Peyer's patch (tissue), 4 donors: ENCODE data around the gene OPCML. TPM values are rescaled to one million over a fixed set of nuclear protein-coding genes. Genes with fewer than 3 reads are reported as not detected.

Source experiments
- DNase-seq, 3 donors: peaks; one replicate each; pipeline ENCODE4 v3.0.0-alpha.2; 2017 to 2019
- H3K27ac ChIP-seq, 4 donors: fragments of 200-600 bp; sonication (generic); one replicate each; pipeline ENCODE4 v1.5.1; 2016 to 2019
- H3K27me3 ChIP-seq, 2 donors: fragments of 200-600 bp; sonication (generic); one replicate each; pipeline ENCODE4 v1.5.1; 2019
- H3K36me3 ChIP-seq, 3 donors: fragments of 200-600 bp; sonication (generic); one replicate each; pipeline ENCODE4 v1.5.1; 2016 to 2019
- H3K4me1 ChIP-seq, 4 donors: fragments of 200-600 bp; sonication (generic); one replicate each; pipeline ENCODE4 v1.5.1; 2016 to 2019
- H3K4me3 ChIP-seq, 4 donors: fragments of 200-600 bp; sonication (generic); 1 replicate in 3 of 4; 2 replicates in 1 of 4; pipeline ENCODE4 v1.5.1; 2016 to 2019; ENCODE audit warnings: mild to moderate bottlenecking in 1 of 4
- H3K9me3 ChIP-seq, 4 donors: fragments of 200-600 bp; sonication (generic); one replicate each; pipeline ENCODE4 v1.5.1; 2016 to 2019; ENCODE audit warnings: mild to moderate bottlenecking in 1 of 4
- POLR2A ChIP-seq, 2 donors: fragments of 450-650 bp; IDR thresholded peaks; one replicate each; pipeline ENCODE4 v1.5.1; 2017; ENCODE audit warnings: antibody characterized with exemption in 2 of 2, mild to moderate bottlenecking in 2 of 2, moderate library complexity in 2 of 2
- total RNA-seq, 4 donors: library from RNA; depleted of rRNA; stranded (reverse); fragments of >200 nt; gene quantifications; one replicate each; pipeline ENCODE4 v1.1.0, GENCODE V29; 2016
- TF ChIP-seq, protein P1 (sequence below), 6 experiments: fragments of 450-650 bp in 4 of 6; fragments of 200-600 bp in 2 of 6; sonication (generic) in 1 of 6; IDR thresholded peaks; one replicate each; pipeline ENCODE4 v1.5.1; 2017 to 2019; ENCODE audit warnings: antibody characterized with exemption in 6 of 6, mild to moderate bottlenecking in 3 of 6, moderate library complexity in 1 of 6

Gene OPCML
- total RNA-seq, 4 donors from 2014 or later, result not detected

GRCh38 chr11:132817387-132817786 lies 714.9 kb downstream of the OPCML start:
- no peaks in the 10 kb centered on the region for H3K27me3 ChIP-seq
- no peak overlapping the region for H3K27ac ChIP-seq
- no peak overlapping the region for H3K4me3 ChIP-seq

GRCh38 chr11:132814410-132814809 lies 717.9 kb downstream of the OPCML start:
- no peak for DNase-seq
- no peaks in the 10 kb centered on the region for H3K4me1 ChIP-seq
- no peaks in the 10 kb centered on the region for H3K27me3 ChIP-seq
- H3K9me3 ChIP-seq, result no peaks in the 10 kb centered on the region
- H3K4me3 ChIP-seq, result no peak overlapping the region
- no peak overlapping the region for H3K27ac ChIP-seq
- H3K36me3 ChIP-seq, result no peaks in the 10 kb centered on the region
- TF ChIP-seq, protein P1, sequence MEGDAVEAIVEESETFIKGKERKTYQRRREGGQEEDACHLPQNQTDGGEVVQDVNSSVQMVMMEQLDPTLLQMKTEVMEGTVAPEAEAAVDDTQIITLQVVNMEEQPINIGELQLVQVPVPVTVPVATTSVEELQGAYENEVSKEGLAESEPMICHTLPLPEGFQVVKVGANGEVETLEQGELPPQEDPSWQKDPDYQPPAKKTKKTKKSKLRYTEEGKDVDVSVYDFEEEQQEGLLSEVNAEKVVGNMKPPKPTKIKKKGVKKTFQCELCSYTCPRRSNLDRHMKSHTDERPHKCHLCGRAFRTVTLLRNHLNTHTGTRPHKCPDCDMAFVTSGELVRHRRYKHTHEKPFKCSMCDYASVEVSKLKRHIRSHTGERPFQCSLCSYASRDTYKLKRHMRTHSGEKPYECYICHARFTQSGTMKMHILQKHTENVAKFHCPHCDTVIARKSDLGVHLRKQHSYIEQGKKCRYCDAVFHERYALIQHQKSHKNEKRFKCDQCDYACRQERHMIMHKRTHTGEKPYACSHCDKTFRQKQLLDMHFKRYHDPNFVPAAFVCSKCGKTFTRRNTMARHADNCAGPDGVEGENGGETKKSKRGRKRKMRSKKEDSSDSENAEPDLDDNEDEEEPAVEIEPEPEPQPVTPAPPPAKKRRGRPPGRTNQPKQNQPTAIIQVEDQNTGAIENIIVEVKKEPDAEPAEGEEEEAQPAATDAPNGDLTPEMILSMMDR (IDR thresholded peaks at IDR 0.05), result no peak
- TF ChIP-seq POLR2A (IDR thresholded peaks at IDR 0.05), result no peak

More at GRCh38 chr11:132817387-132817786, 714.9 kb downstream of the OPCML start:
- Histone ChIP-seq H3K36me3 (no peaks in the 10 kb centered on the region), H3K4me1 (no peaks in the 10 kb centered on the region), H3K9me3 (no peaks in the 10 kb centered on the region)
- TF ChIP-seq, protein P1 (IDR thresholded peaks at IDR 0.05), result no peak
- no peak for DNase-seq

DNA sequence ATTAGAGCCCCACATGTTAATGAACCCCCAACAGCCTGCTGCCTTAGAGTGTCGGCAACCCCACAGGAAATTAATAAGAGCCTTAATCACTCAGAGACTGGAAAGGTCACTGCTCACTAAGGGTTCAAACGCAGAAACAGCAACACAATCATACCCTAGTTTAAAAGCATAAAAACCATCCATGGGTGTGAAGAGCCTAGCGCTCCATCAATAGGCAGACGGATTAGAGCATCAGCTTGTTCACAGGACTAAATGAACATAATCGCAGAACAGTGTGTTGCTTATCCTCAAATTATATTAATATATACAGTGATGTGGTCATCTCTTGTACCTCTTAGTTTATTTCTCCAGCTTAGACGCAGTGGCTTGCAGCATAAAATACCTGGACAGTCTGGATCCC lies 720.7 kb downstream of the OPCML start:
- H3K4me1 ChIP-seq, result no peaks in the 10 kb centered on the region
- H3K4me3 ChIP-seq, result no peak overlapping the region
- no peaks in the 10 kb centered on the region for H3K27me3 ChIP-seq
- H3K36me3 ChIP-seq, result no peaks in the 10 kb centered on the region
- no peak overlapping the region for H3K27ac ChIP-seq
- H3K9me3 ChIP-seq, result no peaks in the 10 kb centered on the region
- DNase-seq, result no peak
- TF ChIP-seq, protein P1 (IDR thresholded peaks at IDR 0.05), result no peak
- TF ChIP-seq POLR2A (IDR thresholded peaks at IDR 0.05), result no peak

GRCh38 chr11:132809070-132809469 lies 723.2 kb downstream of the OPCML start:
- Histone ChIP-seq H3K27me3 (no peaks in the 10 kb centered on the region), H3K36me3 (no peaks in the 10 kb centered on the region), H3K27ac (no peak overlapping the region), H3K4me3 (no peak overlapping the region), H3K9me3 (no peaks in the 10 kb centered on the region), H3K4me1 (no peaks in the 10 kb centered on the region)
- TF ChIP-seq, protein P1 (IDR thresholded peaks at IDR 0.05), result no peak
- no peak for DNase-seq

GRCh38 chr11:132804258-132804657 lies 728.0 kb downstream of the OPCML start:
- no peak for TF ChIP-seq POLR2A (IDR thresholded peaks at IDR 0.05)
- TF ChIP-seq, protein P1 (IDR thresholded peaks at IDR 0.05), result no peak
- H3K4me3 ChIP-seq, result no peak overlapping the region

DNA sequence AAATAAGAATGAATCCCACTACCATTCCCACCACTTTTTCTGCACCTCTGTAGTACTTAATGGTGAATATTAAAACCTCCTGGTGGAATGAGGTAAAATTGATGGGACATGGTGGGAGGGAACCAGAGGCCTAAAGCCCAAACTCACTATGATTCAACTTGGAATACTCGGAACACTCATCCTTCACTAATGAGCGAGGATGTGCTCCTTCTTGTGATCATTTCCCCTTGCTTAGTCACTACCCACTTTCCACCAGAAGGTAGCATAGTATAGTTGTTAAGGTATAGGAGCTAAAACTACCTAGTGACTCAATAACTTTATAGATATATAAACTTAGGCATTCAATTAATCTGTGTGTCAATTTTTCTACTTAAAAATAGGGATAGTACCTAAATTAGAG lies 728.9 kb downstream of the OPCML start:
- no peak overlapping the region for H3K4me3 ChIP-seq
- DNase-seq, result no peak
- H3K9me3 ChIP-seq, result no peaks in the 10 kb centered on the region
- no peak for TF ChIP-seq POLR2A (IDR thresholded peaks at IDR 0.05)
- TF ChIP-seq, protein P1 (IDR thresholded peaks at IDR 0.05), result no peak
- H3K27ac ChIP-seq, result no peak overlapping the region
- no peaks in the 10 kb centered on the region for H3K4me1 ChIP-seq
- H3K36me3 ChIP-seq, result no peaks in the 10 kb centered on the region
- no peaks in the 10 kb centered on the region for H3K27me3 ChIP-seq

More at GRCh38 chr11:132804258-132804657, 728.0 kb downstream of the OPCML start:
- H3K27me3 ChIP-seq, result no peaks in the 10 kb centered on the region
- H3K4me1 ChIP-seq, result no peaks in the 10 kb centered on the region
- H3K9me3 ChIP-seq, result no peaks in the 10 kb centered on the region
- H3K27ac ChIP-seq, result no peak overlapping the region
- H3K36me3 ChIP-seq, result no peaks in the 10 kb centered on the region
- DNase-seq, result no peak
